ENCODE data around the gene IRF2BP2. TPM values are rescaled to one million over a fixed set of nuclear protein-coding genes. Genes with fewer than 3 reads are reported as not detected.

Gene IRF2BP2
- total and polyA plus RNA-seq, 4 donors, result 49.3 to 197 (median 110) TPM

DNA sequence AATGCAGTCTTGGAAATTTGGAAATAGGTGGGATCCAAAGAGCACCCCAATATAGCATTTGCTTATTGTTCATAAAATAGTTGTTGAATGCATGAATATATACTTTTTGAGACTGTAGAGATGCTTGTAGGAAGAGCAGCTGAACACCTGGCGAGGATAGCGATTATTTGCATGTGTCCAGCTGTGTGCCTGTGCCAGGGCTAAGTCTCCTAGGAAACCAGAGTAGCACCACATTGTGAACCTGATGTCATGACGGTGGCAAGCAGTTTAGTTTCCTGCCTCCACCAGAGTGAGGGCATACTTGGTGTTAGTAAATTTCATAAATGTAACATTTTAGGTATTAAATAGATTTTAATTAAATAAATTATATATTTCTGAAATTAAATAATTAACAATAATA is 37.3 kb upstream of the IRF2BP2 start:
- H3K4me3 ChIP-seq, result no peak overlapping the region
- H3K36me3 ChIP-seq (ENCODE audit: control insufficient read depth in 4 of 4, insufficient read depth in 4 of 4, low read length in 4 of 4), result no peaks in the 10 kb centered on the region
- no peak overlapping the region for H3K27ac ChIP-seq (ENCODE audit: low read depth in 1 of 2, low read length in 1 of 2)
- DNase-seq (no peak), ATAC-seq (ENCODE audit: insufficient read depth, low FRiP score) (no peak)
- TF ChIP-seq, protein P1, sequence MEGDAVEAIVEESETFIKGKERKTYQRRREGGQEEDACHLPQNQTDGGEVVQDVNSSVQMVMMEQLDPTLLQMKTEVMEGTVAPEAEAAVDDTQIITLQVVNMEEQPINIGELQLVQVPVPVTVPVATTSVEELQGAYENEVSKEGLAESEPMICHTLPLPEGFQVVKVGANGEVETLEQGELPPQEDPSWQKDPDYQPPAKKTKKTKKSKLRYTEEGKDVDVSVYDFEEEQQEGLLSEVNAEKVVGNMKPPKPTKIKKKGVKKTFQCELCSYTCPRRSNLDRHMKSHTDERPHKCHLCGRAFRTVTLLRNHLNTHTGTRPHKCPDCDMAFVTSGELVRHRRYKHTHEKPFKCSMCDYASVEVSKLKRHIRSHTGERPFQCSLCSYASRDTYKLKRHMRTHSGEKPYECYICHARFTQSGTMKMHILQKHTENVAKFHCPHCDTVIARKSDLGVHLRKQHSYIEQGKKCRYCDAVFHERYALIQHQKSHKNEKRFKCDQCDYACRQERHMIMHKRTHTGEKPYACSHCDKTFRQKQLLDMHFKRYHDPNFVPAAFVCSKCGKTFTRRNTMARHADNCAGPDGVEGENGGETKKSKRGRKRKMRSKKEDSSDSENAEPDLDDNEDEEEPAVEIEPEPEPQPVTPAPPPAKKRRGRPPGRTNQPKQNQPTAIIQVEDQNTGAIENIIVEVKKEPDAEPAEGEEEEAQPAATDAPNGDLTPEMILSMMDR (IDR thresholded peaks at IDR 0.05; ENCODE audit: control extremely low read depth, extremely low read depth), result no peak
- H3K9me3 ChIP-seq (ENCODE audit: control insufficient read depth in 4 of 4, insufficient read depth in 3 of 4, low read length in 3 of 4), result no peaks in the 10 kb centered on the region
- H3K4me1 ChIP-seq (ENCODE audit: control insufficient read depth in 5 of 5, insufficient read depth in 5 of 5, low read length in 5 of 5), result peaks cover 0 to 15% (median 4%) of the 10 kb centered on the region in 5 donors
- no peaks in the 10 kb centered on the region for H3K27me3 ChIP-seq (ENCODE audit: control insufficient read depth in 3 of 3, insufficient read depth in 3 of 3, low read length in 2 of 3)
- WGBS, 2 donors, result 92 to 96% methylated on average over 3 of the region's 3 CpGs
- H3K9ac ChIP-seq (ENCODE audit: insufficient read depth in 1 of 2, low read length in 2 of 2), result no peak overlapping the region

GRCh38 chr1:234645964-234646363 is 36.0 kb upstream of the IRF2BP2 start:
- Histone ChIP-seq H3K4me1 (ENCODE audit: control insufficient read depth in 5 of 5, insufficient read depth in 5 of 5, low read length in 5 of 5) (peaks cover 0 to 15% (median 4%) of the 10 kb centered on the region in 5 donors), H3K27me3 (ENCODE audit: control insufficient read depth in 3 of 3, insufficient read depth in 3 of 3, low read length in 2 of 3) (no peaks in the 10 kb centered on the region), H3K9me3 (ENCODE audit: control insufficient read depth in 4 of 4, insufficient read depth in 3 of 4, low read length in 3 of 4) (no peaks in the 10 kb centered on the region), H3K4me3 (no peak overlapping the region), H3K36me3 (ENCODE audit: control insufficient read depth in 4 of 4, insufficient read depth in 4 of 4, low read length in 4 of 4) (no peaks in the 10 kb centered on the region), H3K27ac (ENCODE audit: low read depth in 1 of 2, low read length in 1 of 2) (peak overlapping the region; percentile 5 to 60), H3K9ac (ENCODE audit: insufficient read depth in 1 of 2, low read length in 2 of 2) (no peak overlapping the region)
- no peak for ATAC-seq (ENCODE audit: insufficient read depth, low FRiP score)
- TF ChIP-seq, protein P1 (IDR thresholded peaks at IDR 0.05; ENCODE audit: control extremely low read depth, extremely low read depth), result no peak
- 75 to 79% methylated on average over 2 of the region's 2 CpGs for WGBS, 2 donors
- DNase-seq, result no peak

DNA sequence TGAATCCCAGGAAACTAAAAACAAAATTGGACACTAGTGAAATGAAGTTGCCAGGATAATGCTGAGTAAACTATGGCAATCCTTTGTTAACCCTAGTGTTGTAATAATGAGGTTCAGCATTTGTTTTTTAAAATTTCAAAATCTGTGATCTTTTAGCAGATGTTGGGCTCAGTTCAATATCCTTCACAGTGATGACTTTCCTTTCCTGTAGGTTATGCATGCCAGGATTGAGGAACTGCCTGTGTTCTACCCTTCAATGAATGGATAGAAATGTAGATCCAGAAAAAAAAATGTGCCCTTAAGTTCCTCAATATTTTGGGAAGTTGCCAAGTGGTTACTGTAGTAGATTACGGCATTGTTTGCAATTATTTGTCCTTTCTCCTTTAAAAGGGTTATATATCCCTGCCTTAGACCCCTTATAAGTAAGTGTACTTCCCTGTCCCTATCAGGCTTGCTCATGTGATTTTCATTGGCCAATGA is 35.5 kb upstream of the IRF2BP2 start:
- ATAC-seq (ENCODE audit: insufficient read depth, low FRiP score) (peak; percentile 24), DNase-seq (peak in 1 of 3 donors; percentile 42)
- H3K4me3 ChIP-seq, result no peak overlapping the region
- peak overlapping the region; percentile 5 to 60 for H3K27ac ChIP-seq (ENCODE audit: low read depth in 1 of 2, low read length in 1 of 2)
- H3K27me3 ChIP-seq (ENCODE audit: control insufficient read depth in 3 of 3, insufficient read depth in 3 of 3, low read length in 2 of 3), result no peaks in the 10 kb centered on the region
- H3K4me1 ChIP-seq (ENCODE audit: control insufficient read depth in 5 of 5, insufficient read depth in 5 of 5, low read length in 5 of 5), result peaks cover 0 to 15% (median 4%) of the 10 kb centered on the region in 5 donors
- WGBS, 2 donors, result 11 to 30% methylated on average over 1 of the region's 1 CpG
- no peaks in the 10 kb centered on the region for H3K9me3 ChIP-seq (ENCODE audit: control insufficient read depth in 4 of 4, insufficient read depth in 3 of 4, low read length in 3 of 4)
- no peaks in the 10 kb centered on the region for H3K36me3 ChIP-seq (ENCODE audit: control insufficient read depth in 4 of 4, insufficient read depth in 4 of 4, low read length in 4 of 4)
- no peak overlapping the region for H3K9ac ChIP-seq (ENCODE audit: insufficient read depth in 1 of 2, low read length in 2 of 2)
- TF ChIP-seq, protein P1 (IDR thresholded peaks at IDR 0.05; ENCODE audit: control extremely low read depth, extremely low read depth), result no peak

GRCh38 chr1:234644928-234645327 is 35.0 kb upstream of the IRF2BP2 start:
- H3K36me3 ChIP-seq (ENCODE audit: control insufficient read depth in 4 of 4, insufficient read depth in 4 of 4, low read length in 4 of 4), result no peaks in the 10 kb centered on the region
- no peaks in the 10 kb centered on the region for H3K27me3 ChIP-seq (ENCODE audit: control insufficient read depth in 3 of 3, insufficient read depth in 3 of 3, low read length in 2 of 3)
- no peak overlapping the region for H3K4me3 ChIP-seq
- WGBS, 2 donors, result 45 to 58% methylated on average over 3 of the region's 3 CpGs
- TF ChIP-seq, protein P1 (IDR thresholded peaks at IDR 0.05; ENCODE audit: control extremely low read depth, extremely low read depth), result no peak
- DNase-seq, result no peak
- H3K4me1 ChIP-seq (ENCODE audit: control insufficient read depth in 5 of 5, insufficient read depth in 5 of 5, low read length in 5 of 5), result peaks cover 0 to 15% (median 4%) of the 10 kb centered on the region in 5 donors
- ATAC-seq (ENCODE audit: insufficient read depth, low FRiP score), result no peak
- no peak overlapping the region for H3K9ac ChIP-seq (ENCODE audit: insufficient read depth in 1 of 2, low read length in 2 of 2)
- no peak overlapping the region for H3K27ac ChIP-seq (ENCODE audit: low read depth in 1 of 2, low read length in 1 of 2)
- H3K9me3 ChIP-seq (ENCODE audit: control insufficient read depth in 4 of 4, insufficient read depth in 3 of 4, low read length in 3 of 4), result no peaks in the 10 kb centered on the region
